AG10803 (cell line): ENCODE data around the gene MORN4.

Experiments
- DNase-seq: peaks from one replicate; pipeline ENCODE4 v3.0.0; 2010; ENCODE audit warnings: low read depth
- H3K4me3 ChIP-seq: 2 replicates; pipeline ENCODE4 v1.5.1; 2011; ENCODE audit warnings: mild to moderate bottlenecking, low read length, control low read depth
- CTCF ChIP-seq: conservative IDR thresholded peaks from 2 replicates; pipeline ENCODE4 v1.5.1; 2011; ENCODE audit warnings: mild to moderate bottlenecking, low read length, control low read depth, inconsistent platforms

MORN4 gene

DNA sequence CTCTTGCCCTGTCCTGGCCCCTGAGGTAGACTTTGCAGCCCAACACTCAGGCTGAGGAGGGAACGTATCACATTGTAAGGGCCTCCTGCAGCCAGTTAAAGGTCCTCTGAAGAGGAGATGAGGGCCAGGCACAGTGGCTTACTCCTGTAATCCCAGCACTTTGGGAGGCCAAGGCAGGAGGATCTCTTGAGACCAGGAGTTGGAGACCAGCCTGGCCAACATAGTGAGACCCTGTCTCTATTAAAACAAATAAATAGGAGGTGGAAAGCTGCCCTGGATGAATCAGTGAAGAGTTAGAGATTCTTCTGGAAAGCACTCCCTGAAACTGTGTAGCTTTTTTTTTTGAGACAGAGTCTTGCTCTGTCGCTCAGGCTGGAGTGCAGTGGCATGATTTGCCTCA is 46.1 kb downstream of the MORN4 start:
- DNase-seq: no peak
- no peak for TF ChIP-seq CTCF
- no peak overlapping the region for H3K4me3 ChIP-seq

DNA sequence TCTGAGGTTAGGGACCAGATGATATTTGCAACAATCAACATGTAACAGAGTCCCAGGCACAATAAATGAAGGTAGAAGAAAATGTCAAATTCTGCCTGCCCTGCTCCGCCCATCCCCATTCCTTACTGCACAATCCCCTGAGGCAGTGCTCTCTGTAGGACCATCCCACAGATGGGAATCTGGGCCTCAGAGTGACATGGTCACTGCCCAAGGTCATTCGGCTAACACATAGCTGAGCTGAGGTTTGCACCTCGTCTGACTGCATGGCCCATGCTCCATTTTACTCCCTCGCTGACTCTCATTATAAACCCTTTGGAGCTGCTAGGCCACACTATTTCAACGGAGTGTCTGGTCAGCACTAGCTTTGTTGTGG is 47.9 kb downstream of the MORN4 start:
- no peak for DNase-seq
- no peak for TF ChIP-seq CTCF
- no peak overlapping the region for H3K4me3 ChIP-seq

GRCh38 chr10:97584798-97585438 is 48.4 kb downstream of the MORN4 start:
- no peak for TF ChIP-seq CTCF
- H3K4me3 ChIP-seq: no peak overlapping the region
- DNase-seq: no peak

GRCh38 chr10:97584060-97584797 is 49.1 kb downstream of the MORN4 start, which contains the start of gene HOGA1:
HOGA1 (plus strand) TSS chr10:97584389; CDS start chr10:97584704, 315 bp downstream.
- no peak within 1 kb of the TSS for H3K4me3 ChIP-seq
- TF ChIP-seq CTCF: no peak
- peak; percentile 71 for DNase-seq

GRCh38 chr10:97583476-97583875 is 49.8 kb downstream of the MORN4 start:
- H3K4me3 ChIP-seq: no peak overlapping the region
- DNase-seq: no peak
- no peak for TF ChIP-seq CTCF

DNA sequence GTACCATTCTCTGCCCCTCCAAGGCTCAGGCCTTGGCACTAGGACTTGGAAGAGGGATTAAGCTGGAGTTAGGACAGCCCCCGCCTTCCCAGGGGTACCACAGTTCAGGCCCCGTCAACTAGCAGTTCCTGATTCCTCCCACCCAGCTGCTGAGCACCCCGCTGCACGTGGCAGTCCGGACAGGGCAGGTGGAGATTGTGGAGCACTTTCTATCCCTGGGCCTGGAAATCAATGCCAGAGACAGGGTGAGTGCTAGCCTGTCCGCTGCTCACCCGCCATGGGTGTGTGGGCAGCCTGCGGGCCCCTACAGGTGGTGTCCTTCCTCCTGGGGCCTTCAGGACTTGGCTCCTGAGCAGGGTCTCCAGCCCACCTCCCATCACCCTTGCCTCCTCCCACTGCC is 51.1 kb downstream of the MORN4 start:
- no peak overlapping the region for H3K4me3 ChIP-seq
- TF ChIP-seq CTCF: no peak
- no peak for DNase-seq
